IPS-18c (cell line): ENCODE results near the gene MYZAP.

ENCODE experiments used
- H3K4me3 ChIP-seq: 2 replicates; pipeline ENCODE4 v1.7.0; 2013; ENCODE audit warnings: low read depth, mild to moderate bottlenecking, low read length, moderate library complexity; ENCODE audit not compliant: insufficient read depth
- H3K9me3 ChIP-seq: one replicate; pipeline ENCODE4 v1.6.1; 2013; ENCODE audit warnings: mild to moderate bottlenecking, low read length, moderate library complexity; ENCODE audit not compliant: control insufficient read depth, insufficient read depth

Gene MYZAP

GRCh38 chr15:57662091-57662744 lies 70.5 kb downstream of the MYZAP start:
- no peak overlapping the region for H3K4me3 ChIP-seq
- H3K9me3 ChIP-seq = no peaks in the 10 kb centered on the region

DNA sequence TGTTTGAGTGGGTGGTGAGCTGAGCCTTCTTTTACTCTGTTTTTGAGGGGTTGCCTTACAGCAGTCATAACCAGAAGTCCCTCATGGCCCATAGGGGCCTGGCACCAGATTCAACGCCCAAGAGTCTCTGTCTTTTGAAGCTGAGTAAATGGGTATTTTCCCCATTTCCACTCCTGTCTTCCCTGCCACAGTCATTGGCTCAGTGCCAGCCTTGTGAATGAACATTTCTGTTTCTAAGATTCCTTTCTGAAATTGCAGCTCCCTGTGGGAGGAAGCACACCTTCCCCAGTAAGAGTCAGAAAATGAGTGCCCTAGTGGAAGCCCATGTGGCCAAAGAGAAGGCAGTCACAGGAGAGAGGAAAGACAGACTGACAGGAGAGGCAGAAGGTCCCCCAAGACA lies 71.1 kb downstream of the MYZAP start:
- Histone ChIP-seq H3K4me3 (no peak overlapping the region), H3K9me3 (no peaks in the 10 kb centered on the region)

- Histone ChIP-seq H3K9me3 (no peaks in the 10 kb centered on the region), H3K4me3 (no peak overlapping the region)
Observed at GRCh38 chr15:57663262-57663661, 71.6 kb downstream of the MYZAP start.

DNA sequence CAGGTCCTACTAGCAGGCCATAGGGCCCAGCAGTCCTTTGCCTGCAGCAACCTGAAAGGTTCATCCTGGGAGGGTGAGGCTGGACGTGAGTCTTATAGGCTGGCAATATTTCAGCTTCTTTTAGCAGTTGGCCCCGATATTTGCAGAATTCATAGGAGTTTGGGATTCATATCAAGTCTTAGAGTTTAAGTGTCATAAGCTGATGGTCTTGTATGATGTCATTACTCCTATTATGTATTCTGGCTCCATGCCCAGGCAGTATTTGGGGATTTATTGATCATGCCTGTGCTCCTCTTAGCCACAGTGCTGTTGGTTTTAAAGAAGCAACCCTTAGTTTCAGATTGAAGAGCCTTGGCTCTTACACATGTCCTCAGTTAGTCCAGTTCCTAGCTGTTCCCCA lies 73.5 kb downstream of the MYZAP start:
- Histone ChIP-seq H3K9me3 (no peaks in the 10 kb centered on the region), H3K4me3 (no peak overlapping the region)

DNA sequence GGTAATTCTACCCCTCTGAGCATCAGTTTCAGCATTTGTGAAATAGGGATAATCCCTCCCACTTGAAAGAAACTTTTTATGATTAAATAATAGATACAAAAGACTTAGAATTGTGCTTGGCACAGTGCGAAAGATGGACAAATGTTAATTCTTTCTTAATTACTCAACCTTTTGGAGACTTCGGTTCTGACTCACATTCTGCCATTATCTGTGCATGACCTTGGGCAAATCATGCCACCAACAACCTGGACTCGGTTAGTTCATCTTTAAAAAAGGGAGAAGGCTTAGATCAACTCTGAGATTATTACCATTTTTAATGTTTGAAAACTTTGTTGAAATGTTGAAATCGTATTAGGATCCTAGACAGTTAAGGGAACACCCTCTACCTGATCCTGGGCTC lies 74.2 kb downstream of the MYZAP start:
- Histone ChIP-seq H3K9me3 (no peaks in the 10 kb centered on the region), H3K4me3 (no peak overlapping the region)

DNA sequence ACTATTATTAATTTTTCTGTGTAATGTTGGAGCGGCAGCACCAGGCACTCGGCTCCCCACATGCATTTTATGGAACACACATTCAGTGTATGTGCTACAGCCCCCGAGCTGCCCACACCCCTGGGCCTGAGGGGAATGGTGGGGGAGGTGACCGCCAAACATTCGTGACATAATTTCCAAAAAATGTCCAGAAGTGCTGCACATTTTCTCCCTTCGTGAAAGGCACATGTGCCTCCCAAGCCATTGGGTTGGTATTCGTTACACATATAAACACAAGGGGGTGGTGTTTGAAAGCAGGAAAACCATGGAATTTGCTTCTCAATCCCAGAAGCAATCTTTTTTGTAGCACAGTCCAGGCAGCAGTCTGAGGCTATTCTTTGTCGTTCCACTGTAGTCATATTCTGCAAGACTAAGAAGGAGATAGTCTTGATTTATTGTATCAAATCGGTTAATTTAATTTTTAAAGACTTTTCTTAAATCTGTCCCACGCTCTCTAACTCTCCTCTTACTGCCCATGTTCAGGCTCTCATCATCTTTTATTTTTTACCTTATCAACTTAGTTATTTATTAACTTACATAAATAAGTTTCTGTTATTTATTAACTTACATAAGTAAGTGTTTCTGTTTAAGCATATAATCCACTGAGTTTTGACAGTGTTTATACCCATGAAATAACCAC lies 75.6 kb downstream of the MYZAP start:
- H3K4me3 ChIP-seq = no peak overlapping the region
- H3K9me3 ChIP-seq = no peaks in the 10 kb centered on the region

DNA sequence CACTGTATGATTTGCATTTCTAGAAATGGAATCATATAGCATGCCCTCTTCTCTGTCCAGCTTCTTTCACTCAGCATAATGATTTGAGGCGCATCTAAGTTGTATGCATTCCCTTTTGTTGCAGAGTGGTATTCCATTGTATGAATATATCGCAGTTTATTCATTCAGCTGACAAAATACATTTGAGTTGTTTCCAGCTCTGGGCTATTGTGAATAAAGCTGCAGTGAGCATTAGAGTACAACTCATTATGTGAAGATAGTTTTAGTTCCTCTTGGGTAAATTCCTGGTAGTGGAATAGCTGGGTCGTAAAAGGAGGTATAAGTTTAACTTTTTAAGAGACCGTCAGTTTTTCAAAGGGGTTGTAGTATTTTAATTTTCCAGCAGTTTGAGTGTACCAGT lies 76.3 kb downstream of the MYZAP start:
- Histone ChIP-seq H3K4me3 (no peak overlapping the region), H3K9me3 (no peaks in the 10 kb centered on the region)

- Histone ChIP-seq H3K9me3 (no peaks in the 10 kb centered on the region), H3K4me3 (no peak overlapping the region)
Observed at GRCh38 chr15:57671636-57672035, 79.9 kb downstream of the MYZAP start.

- no peak overlapping the region for H3K4me3 ChIP-seq
- H3K9me3 ChIP-seq = peaks cover 2% of the 10 kb centered on the region
Observed at GRCh38 chr15:57675481-57676181, 83.9 kb downstream of the MYZAP start.

DNA sequence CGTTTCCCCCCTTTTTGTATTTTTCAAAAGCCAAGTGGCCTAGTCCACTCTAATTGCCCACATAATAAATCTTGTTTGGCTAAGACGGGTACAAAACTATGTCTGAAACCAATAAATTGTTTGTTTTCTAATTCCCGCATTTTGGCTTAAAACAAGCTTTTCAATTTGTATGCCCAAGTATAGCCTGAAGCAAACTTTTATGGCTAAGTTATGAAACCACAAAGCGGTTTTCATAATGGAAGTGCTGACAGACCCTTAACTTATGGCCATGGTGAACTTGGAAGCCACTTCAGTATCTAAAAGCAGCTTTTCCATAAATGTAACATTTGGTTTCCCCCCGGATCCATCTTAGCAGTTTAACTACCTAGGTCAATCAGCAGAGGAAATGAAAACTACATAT lies 84.9 kb downstream of the MYZAP start:
- Histone ChIP-seq H3K9me3 (peaks cover 2% of the 10 kb centered on the region), H3K4me3 (no peak overlapping the region)

DNA sequence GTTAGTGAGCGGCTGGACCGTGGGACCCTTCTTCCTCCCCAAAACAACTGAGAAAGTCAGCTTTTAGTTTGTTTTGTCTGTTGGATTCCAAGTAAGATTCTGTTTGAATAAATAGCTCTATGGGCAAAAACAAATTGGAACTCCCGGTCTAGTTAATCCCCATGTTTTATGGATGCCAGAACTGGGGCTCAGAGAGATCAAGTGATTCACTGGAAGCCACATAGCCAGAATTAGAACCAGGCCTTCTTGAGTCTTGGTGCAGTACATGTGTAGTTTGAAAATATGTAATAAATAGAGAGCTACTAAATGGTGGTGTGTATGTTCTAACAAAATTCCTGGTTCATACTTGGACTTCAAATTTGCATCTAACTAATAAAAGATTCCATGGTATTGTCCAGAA lies 85.5 kb downstream of the MYZAP start:
- Histone ChIP-seq H3K9me3 (peaks cover 2% of the 10 kb centered on the region), H3K4me3 (no peak overlapping the region)

GRCh38 chr15:57680021-57680420 lies 88.3 kb downstream of the MYZAP start:
- Histone ChIP-seq H3K4me3 (no peak overlapping the region), H3K9me3 (peaks cover 2% of the 10 kb centered on the region)

- no peak overlapping the region for H3K4me3 ChIP-seq
- H3K9me3 ChIP-seq = peaks cover 2% of the 10 kb centered on the region
Observed at GRCh38 chr15:57681011-57681410, 89.3 kb downstream of the MYZAP start.

- Histone ChIP-seq H3K9me3 (peaks cover under 1% of the 10 kb centered on the region), H3K4me3 (no peak overlapping the region)
Observed at GRCh38 chr15:57683481-57683880, 91.8 kb downstream of the MYZAP start.

DNA sequence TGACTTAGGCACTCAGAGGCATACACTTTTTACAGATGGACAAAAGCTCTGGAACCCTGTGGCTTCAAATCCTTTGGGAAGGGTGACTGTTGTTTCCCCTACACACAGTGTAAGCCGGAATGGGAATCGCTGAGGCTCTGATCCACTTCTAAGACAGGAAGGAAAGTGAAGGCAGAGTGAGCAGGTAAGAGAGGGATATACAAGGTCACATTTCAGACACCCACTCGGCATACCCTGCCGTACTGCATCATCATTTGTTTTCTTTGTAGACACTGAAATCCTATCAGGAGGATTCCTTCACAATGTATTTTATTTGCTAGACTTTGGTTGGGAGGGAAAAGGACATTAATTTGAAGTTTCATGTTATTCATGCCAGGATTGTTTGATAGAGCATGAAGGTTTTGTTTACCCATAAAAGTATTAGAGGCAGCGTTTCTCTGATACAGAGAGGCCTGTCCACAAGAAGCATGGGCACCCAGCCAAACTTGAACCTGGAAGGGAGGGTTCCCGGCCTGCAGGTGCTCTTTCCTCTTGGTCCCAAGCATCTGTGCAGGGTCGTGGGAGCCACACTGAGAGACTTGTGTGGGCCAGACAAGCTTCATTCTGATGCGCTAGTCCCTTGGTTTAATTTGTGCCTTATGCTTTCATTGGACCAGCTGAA lies 92.9 kb downstream of the MYZAP start:
- H3K9me3 ChIP-seq = no peaks in the 10 kb centered on the region
- no peak overlapping the region for H3K4me3 ChIP-seq

GRCh38 chr15:57685306-57686095 lies 93.8 kb downstream of the MYZAP start:
- H3K4me3 ChIP-seq = no peak overlapping the region

DNA sequence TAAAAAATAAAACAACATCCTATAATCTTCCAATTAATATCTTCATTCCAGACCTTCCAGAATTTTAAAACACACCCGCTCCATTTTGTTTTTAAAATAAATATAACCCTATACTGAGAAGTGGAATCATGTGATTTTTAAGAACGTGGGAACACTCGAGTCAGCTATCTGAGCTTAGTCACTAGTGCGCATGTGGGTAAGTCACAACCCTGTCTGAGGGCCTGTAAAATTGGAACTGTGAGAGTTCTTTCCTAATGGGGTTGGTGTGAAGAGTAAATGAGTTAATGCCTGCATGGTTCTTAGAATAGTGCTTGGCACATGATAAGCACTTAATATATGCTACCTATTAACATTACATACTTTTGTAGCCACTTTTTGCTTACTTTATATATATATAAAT lies 95.0 kb downstream of the MYZAP start:
- Histone ChIP-seq H3K9me3 (no peaks in the 10 kb centered on the region), H3K4me3 (no peak overlapping the region)

More at GRCh38 chr15:57685306-57686095, 93.8 kb downstream of the MYZAP start:
- H3K9me3 ChIP-seq = no peaks in the 10 kb centered on the region
